ENCODE results near the gene HPCAL1. TPM values are rescaled to one million over a fixed set of nuclear protein-coding genes. Genes with fewer than 3 reads are reported as not detected.

Gene HPCAL1
- total and polyA plus RNA-seq, 10 of the 15 experiments (the other 5 are each of a cell fraction or from before 2014, with no cell fraction given) = 0.40 to 12.8 (median 7.9) TPM

GRCh38 chr2:10331027-10331701 lies 28.5 kb downstream of the HPCAL1 start (continued):
- TF ChIP-seq, protein P1, sequence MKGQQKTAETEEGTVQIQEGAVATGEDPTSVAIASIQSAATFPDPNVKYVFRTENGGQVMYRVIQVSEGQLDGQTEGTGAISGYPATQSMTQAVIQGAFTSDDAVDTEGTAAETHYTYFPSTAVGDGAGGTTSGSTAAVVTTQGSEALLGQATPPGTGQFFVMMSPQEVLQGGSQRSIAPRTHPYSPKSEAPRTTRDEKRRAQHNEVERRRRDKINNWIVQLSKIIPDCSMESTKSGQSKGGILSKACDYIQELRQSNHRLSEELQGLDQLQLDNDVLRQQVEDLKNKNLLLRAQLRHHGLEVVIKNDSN (IDR thresholded peaks at IDR 0.05; ENCODE audit: borderline replicate concordance, extremely low read length, insufficient read depth, low read depth, low read length) = no peak
- TF ChIP-seq BCL11A (IDR thresholded peaks at IDR 0.05; ENCODE audit: low read depth, low read length) = peak; percentile 18; the same call in 1 of the 2 replicates
- TF ChIP-seq, protein P2, sequence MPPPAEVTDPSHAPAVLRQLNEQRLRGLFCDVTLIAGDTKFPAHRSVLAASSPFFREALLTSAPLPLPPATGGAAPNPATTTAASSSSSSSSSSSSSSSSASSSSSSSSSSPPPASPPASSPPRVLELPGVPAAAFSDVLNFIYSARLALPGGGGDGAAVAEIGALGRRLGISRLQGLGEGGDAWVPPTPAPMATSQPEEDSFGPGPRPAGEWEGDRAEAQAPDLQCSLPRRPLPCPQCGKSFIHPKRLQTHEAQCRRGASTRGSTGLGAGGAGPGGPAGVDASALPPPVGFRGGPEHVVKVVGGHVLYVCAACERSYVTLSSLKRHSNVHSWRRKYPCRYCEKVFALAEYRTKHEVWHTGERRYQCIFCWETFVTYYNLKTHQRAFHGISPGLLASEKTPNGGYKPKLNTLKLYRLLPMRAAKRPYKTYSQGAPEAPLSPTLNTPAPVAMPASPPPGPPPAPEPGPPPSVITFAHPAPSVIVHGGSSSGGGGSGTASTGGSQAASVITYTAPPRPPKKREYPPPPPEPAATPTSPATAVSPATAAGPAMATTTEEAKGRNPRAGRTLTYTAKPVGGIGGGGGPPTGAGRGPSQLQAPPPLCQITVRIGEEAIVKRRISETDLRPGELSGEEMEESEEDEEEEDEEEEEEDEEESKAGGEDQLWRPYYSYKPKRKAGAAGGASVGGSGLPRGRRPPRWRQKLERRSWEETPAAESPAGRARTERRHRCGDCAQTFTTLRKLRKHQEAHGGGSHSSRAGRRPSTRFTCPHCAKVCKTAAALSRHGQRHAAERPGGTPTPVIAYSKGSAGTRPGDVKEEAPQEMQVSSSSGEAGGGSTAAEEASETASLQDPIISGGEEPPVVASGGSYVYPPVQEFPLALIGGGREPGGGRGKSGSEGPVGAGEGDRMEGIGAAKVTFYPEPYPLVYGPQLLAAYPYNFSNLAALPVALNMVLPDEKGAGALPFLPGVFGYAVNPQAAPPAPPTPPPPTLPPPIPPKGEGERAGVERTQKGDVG (CRISPR knock-in tag; IDR thresholded peaks at IDR 0.05) = no peak
- TF ChIP-seq, protein P3, sequence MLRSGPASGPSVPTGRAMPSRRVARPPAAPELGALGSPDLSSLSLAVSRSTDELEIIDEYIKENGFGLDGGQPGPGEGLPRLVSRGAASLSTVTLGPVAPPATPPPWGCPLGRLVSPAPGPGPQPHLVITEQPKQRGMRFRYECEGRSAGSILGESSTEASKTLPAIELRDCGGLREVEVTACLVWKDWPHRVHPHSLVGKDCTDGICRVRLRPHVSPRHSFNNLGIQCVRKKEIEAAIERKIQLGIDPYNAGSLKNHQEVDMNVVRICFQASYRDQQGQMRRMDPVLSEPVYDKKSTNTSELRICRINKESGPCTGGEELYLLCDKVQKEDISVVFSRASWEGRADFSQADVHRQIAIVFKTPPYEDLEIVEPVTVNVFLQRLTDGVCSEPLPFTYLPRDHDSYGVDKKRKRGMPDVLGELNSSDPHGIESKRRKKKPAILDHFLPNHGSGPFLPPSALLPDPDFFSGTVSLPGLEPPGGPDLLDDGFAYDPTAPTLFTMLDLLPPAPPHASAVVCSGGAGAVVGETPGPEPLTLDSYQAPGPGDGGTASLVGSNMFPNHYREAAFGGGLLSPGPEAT (IDR thresholded peaks at IDR 0.05; ENCODE audit: low read depth) = peak; percentile 84
- no peak for TF ChIP-seq RB1 (IDR thresholded peaks at IDR 0.05; ENCODE audit: borderline replicate concordance)
- TF ChIP-seq SMAD1 (IDR thresholded peaks at IDR 0.05; ENCODE audit: low read depth, partially characterized antibody) = peak; percentile 39
- TF ChIP-seq SMC3 (IDR thresholded peaks at IDR 0.05; ENCODE audit: borderline replicate concordance, low read length) = no peak
- no peak for TF ChIP-seq ZNF217 (IDR thresholded peaks at IDR 0.05)
- no peak for TF ChIP-seq TARDBP (IDR thresholded peaks at IDR 0.05; ENCODE audit: borderline replicate concordance)
- TF ChIP-seq MTA2 (IDR thresholded peaks at IDR 0.05; ENCODE audit: low read depth) = 0 out of 2 replicates have a peak, but pooled peaks have one; percentile 9
- no peak for TF ChIP-seq CREM (IDR thresholded peaks at IDR 0.05; ENCODE audit: low read depth)
- TF ChIP-seq PKNOX1 (IDR thresholded peaks at IDR 0.05) = no peak
- TF ChIP-seq, protein P4, sequence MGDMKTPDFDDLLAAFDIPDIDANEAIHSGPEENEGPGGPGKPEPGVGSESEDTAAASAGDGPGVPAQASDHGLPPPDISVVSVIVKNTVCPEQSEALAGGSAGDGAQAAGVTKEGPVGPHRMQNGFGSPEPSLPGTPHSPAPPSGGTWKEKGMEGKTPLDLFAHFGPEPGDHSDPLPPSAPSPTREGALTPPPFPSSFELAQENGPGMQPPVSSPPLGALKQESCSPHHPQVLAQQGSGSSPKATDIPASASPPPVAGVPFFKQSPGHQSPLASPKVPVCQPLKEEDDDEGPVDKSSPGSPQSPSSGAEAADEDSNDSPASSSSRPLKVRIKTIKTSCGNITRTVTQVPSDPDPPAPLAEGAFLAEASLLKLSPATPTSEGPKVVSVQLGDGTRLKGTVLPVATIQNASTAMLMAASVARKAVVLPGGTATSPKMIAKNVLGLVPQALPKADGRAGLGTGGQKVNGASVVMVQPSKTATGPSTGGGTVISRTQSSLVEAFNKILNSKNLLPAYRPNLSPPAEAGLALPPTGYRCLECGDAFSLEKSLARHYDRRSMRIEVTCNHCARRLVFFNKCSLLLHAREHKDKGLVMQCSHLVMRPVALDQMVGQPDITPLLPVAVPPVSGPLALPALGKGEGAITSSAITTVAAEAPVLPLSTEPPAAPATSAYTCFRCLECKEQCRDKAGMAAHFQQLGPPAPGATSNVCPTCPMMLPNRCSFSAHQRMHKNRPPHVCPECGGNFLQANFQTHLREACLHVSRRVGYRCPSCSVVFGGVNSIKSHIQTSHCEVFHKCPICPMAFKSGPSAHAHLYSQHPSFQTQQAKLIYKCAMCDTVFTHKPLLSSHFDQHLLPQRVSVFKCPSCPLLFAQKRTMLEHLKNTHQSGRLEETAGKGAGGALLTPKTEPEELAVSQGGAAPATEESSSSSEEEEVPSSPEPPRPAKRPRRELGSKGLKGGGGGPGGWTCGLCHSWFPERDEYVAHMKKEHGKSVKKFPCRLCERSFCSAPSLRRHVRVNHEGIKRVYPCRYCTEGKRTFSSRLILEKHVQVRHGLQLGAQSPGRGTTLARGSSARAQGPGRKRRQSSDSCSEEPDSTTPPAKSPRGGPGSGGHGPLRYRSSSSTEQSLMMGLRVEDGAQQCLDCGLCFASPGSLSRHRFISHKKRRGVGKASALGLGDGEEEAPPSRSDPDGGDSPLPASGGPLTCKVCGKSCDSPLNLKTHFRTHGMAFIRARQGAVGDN (IDR thresholded peaks at IDR 0.05) = no peak; the same call in 1 of the 2 replicates
- TF ChIP-seq BRCA1 (IDR thresholded peaks at IDR 0.05; ENCODE audit: low read depth, low read length) = no peak
- no peak for TF ChIP-seq SREBF2 (IDR thresholded peaks at IDR 0.05; ENCODE audit: low read length)
- no peak for TF ChIP-seq NFYB (IDR thresholded peaks at IDR 0.05; ENCODE audit: insufficient read depth, low read depth, low read length)
- TF ChIP-seq EED (IDR thresholded peaks at IDR 0.05; ENCODE audit: low read depth) = peak; percentile 86
- no peak for TF ChIP-seq CBX3 (IDR thresholded peaks at IDR 0.05; ENCODE audit: borderline replicate concordance, low read depth)
- 0 out of 4 replicates have a peak, but pooled peaks of 1 of the 2 experiments have one; percentile 14 for TF ChIP-seq ETV6 (conservative IDR thresholded peaks at IDR 0.05 in 1 of 2, IDR thresholded peaks at IDR 0.05 in 1 of 2; ENCODE audit: borderline replicate concordance in 1 of 2, low read depth in 1 of 2)
